ENCODE data around the gene IPO9. TPM values are rescaled to one million over a fixed set of nuclear protein-coding genes. Genes with fewer than 3 reads are reported as not detected.

IPO9 gene
- total RNA-seq, 1 donor from 2014 or later, result 124 TPM

DNA sequence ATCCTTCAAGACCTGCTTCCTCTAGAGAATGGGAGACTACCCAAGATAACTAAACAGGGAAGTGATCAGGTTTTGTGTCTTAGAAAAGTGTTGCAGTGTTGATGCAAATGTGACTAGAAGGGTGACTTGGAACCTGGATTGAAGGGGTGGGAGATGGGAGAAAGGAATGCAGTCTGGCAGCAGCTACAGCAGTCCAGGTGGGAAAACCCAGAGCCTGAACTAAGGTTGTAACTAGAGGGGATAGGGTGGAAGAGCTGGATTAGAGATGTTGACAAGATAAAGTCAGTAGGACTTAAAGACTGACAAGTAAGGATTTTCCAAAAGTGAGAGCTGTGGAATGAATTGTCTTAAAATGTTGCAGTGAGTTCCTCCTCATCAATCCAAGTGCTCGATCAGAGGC is 52.7 kb downstream of the IPO9 start:
- Mint-ChIP-seq H3K4me3 (peak overlapping the region; percentile 15), H3K27me3 (ENCODE audit: low read depth) (peaks cover 2% of the 10 kb centered on the region), H3K9me3 (no peaks in the 10 kb centered on the region), H3K27ac (ENCODE audit: unreplicated experiment) (no peak overlapping the region), H3K4me1 (peaks cover 3% of the 10 kb centered on the region), H3K36me3 (ENCODE audit: low read depth) (no peaks in the 10 kb centered on the region)
- TF ChIP-seq CTCF (conservative IDR thresholded peaks at IDR 0.05), result no peak
- no peak for DNase-seq (ENCODE audit: low read depth, low spot score)

DNA sequence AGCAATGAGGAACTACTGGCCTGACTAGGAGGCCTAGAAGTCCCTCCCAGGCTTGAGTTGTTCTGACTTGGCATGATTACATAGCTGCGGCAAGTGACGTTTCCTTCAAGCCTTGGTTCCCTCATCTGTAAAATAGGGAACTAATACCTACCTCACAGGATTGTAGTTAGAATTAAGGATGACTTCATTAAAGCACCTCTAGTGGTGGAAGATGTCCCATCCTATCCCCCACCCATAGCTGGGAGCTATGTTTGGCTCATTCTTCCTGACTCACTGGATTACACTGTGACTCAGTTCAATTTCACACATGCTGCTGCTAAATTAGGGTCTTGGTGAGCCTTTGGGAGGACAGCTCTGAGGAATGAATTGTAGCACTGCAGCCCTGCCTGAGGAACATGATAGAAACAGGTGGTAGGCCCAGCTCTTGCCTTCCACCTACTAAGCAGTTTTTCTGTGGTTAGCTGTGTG is 53.7 kb downstream of the IPO9 start:
- DNase-seq (ENCODE audit: low read depth, low spot score), result no peak
- Mint-ChIP-seq H3K27me3 (ENCODE audit: low read depth) (peaks cover 7% of the 10 kb centered on the region), H3K4me3 (no peak overlapping the region), H3K4me1 (peaks cover 12% of the 10 kb centered on the region), H3K36me3 (ENCODE audit: low read depth) (no peaks in the 10 kb centered on the region), H3K27ac (ENCODE audit: unreplicated experiment) (no peak overlapping the region), H3K9me3 (no peaks in the 10 kb centered on the region)
- no peak for TF ChIP-seq CTCF (conservative IDR thresholded peaks at IDR 0.05)

DNA sequence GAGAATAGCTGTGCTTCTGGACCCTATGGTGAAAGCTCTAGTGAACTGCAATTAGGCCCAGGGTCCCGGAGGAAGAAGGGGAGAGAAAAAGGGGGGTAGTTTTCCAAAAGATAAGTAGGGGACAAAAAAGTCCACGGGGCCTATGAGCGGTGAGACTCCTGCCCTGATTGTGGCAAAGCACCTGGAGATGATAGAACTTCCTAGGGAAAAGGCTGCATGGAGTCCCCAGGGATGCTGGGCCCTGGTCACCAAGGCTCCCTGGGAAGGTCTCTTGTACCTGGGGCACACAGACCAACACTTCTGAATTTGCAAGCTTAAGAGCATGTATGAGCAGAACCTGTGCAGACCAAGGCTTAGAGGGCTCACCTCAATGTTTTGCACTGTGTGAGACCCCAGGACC is 54.3 kb downstream of the IPO9 start:
- peak overlapping the region; percentile 69 for H3K4me3 Mint-ChIP-seq
- no peak for DNase-seq (ENCODE audit: low read depth, low spot score)

DNA sequence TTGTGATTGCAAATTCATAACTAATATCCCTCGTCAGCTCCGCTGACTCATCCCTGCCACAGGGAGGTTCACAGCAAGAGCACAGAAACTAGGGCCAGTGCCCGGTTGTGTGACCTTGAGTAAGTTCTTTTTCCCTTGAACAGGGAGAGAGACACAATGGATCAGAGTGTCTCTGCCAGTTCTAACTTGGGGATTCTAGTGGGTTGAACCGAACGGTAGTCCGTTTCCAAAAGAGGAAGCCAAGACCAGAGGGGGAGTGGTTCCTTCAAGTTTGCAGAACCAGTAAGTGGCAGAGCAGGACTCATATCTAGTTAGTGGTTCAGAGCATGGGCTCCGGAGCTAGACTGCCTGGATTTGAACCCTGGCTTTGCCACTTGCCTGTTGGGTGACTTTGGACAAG is 54.8 kb downstream of the IPO9 start:
- H3K4me3 Mint-ChIP-seq, result no peak overlapping the region
- no peaks in the 10 kb centered on the region for H3K36me3 Mint-ChIP-seq (ENCODE audit: low read depth)
- H3K27me3 Mint-ChIP-seq (ENCODE audit: low read depth), result peaks cover 10% of the 10 kb centered on the region
- no peak for DNase-seq (ENCODE audit: low read depth, low spot score)
- no peaks in the 10 kb centered on the region for H3K9me3 Mint-ChIP-seq
- TF ChIP-seq CTCF (conservative IDR thresholded peaks at IDR 0.05), result no peak
- no peak overlapping the region for H3K27ac Mint-ChIP-seq (ENCODE audit: unreplicated experiment)
- peaks cover 17% of the 10 kb centered on the region for H3K4me1 Mint-ChIP-seq

More for the DNA sequence above, 54.3 kb downstream of the IPO9 start:
- no peaks in the 10 kb centered on the region for H3K9me3 Mint-ChIP-seq
- peaks cover 15% of the 10 kb centered on the region for H3K4me1 Mint-ChIP-seq
- no peaks in the 10 kb centered on the region for H3K36me3 Mint-ChIP-seq (ENCODE audit: low read depth)
- TF ChIP-seq CTCF (conservative IDR thresholded peaks at IDR 0.05), result no peak
- H3K27me3 Mint-ChIP-seq (ENCODE audit: low read depth), result peaks cover 10% of the 10 kb centered on the region
- H3K27ac Mint-ChIP-seq (ENCODE audit: unreplicated experiment), result no peak overlapping the region

- peak overlapping the region; percentile 59 for H3K4me3 Mint-ChIP-seq
- H3K4me1 Mint-ChIP-seq, result peaks cover 18% of the 10 kb centered on the region
- no peak for DNase-seq (ENCODE audit: low read depth, low spot score)
- peaks cover 10% of the 10 kb centered on the region for H3K27me3 Mint-ChIP-seq (ENCODE audit: low read depth)
- no peaks in the 10 kb centered on the region for H3K36me3 Mint-ChIP-seq (ENCODE audit: low read depth)
- TF ChIP-seq CTCF (conservative IDR thresholded peaks at IDR 0.05), result no peak
- no peak overlapping the region for H3K27ac Mint-ChIP-seq (ENCODE audit: unreplicated experiment)
- H3K9me3 Mint-ChIP-seq, result no peaks in the 10 kb centered on the region
Observed at GRCh38 chr1:201884425-201884824, 55.5 kb downstream of the IPO9 start.

Data from neural crest cell (in vitro differentiated cells).